BJ (cell line): Measurements from ENCODE around the gene ZBTB5. TPM values are rescaled to one million over a fixed set of nuclear protein-coding genes. Genes with fewer than 3 reads are reported as not detected.

Experiments used
- CTCF ChIA-PET: fragments of 350-600 bp; formaldehyde crosslinking; extraction: SDS; loops from one replicate; lab custom pipeline; 2021; ENCODE audit warnings: antibody characterized with exemption, inconsistent platforms; lab: Yijun Ruan, JAX
- POLR2A ChIA-PET: fragments of 300-600 bp; sonication (Branson Sonifier 250); formaldehyde crosslinking; extraction: SDS; loops from one replicate; lab custom pipeline; 2021; ENCODE audit warnings: antibody characterized with exemption; lab: Charles Lee
- DNase-seq: peaks from one replicate; pipeline ENCODE4 v3.0.0-alpha.2; 2011; ENCODE audit warnings: low read depth
- H3K27me3 ChIP-seq: 2 replicates; pipeline ENCODE4 v1.6.0; 2011; ENCODE audit warnings: low read length; ENCODE audit not compliant: control insufficient read depth, insufficient read depth
- H3K36me3 ChIP-seq: 2 replicates; pipeline ENCODE4 v1.5.1; 2011; ENCODE audit warnings: low read length; ENCODE audit not compliant: control insufficient read depth, insufficient read depth
- H3K4me3 ChIP-seq: 2 replicates; pipeline ENCODE4 v1.5.1; 2011; ENCODE audit warnings: low read depth, mild to moderate bottlenecking, control low read depth, low read length
- CTCF ChIP-seq: IDR thresholded peaks from 2 replicates; pipeline ENCODE4 v1.5.1; 2011; ENCODE audit warnings: low read depth, mild to moderate bottlenecking, control low read depth, inconsistent platforms, low read length, moderate library complexity; ENCODE audit not compliant: insufficient read depth
- polyA plus RNA-seq: library from polyadenylated mRNA; depleted of rRNA; stranded (reverse); fragments of >200 nt; gene quantifications from 2 replicates; pipeline ENCODE4 v1.2.3, GENCODE V29; 2011

ZBTB5 gene
- polyA plus RNA-seq, 1 experiment = 12.6 TPM

GRCh38 chr9:37496020-37496419 is 30.8 kb upstream of the ZBTB5 start:
- TF ChIP-seq CTCF = no peak
- H3K27me3 ChIP-seq = no peaks in the 10 kb centered on the region
- ChIA-PET CTCF (no interaction called here), POLR2A (interaction anchor here (0.6 kb wide), 1 partner anchor 306 kb away, joined by 3 read pairs; no protein-coding TSS in a partner anchor)
- H3K4me3 ChIP-seq = no peak overlapping the region
- peaks cover 20% of the 10 kb centered on the region for H3K36me3 ChIP-seq
- no peak for DNase-seq

- Histone ChIP-seq H3K36me3 (peaks cover 18% of the 10 kb centered on the region), H3K27me3 (no peaks in the 10 kb centered on the region), H3K4me3 (no peak overlapping the region)
- TF ChIP-seq CTCF = no peak
- ChIA-PET POLR2A (interaction anchor here (0.6 kb wide), 1 partner anchor 306 kb away, joined by 3 read pairs; no protein-coding TSS in a partner anchor), CTCF (no interaction called here)
- no peak for DNase-seq
Measured at GRCh38 chr9:37495571-37495970, 30.3 kb upstream of the ZBTB5 start.

GRCh38 chr9:37491939-37492338 is 26.7 kb upstream of the ZBTB5 start:
- Histone ChIP-seq H3K36me3 (peaks cover 15% of the 10 kb centered on the region), H3K4me3 (no peak overlapping the region), H3K27me3 (no peaks in the 10 kb centered on the region)
- no peak for TF ChIP-seq CTCF
- ChIA-PET CTCF (no interaction called here), POLR2A (no interaction called here)
- no peak for DNase-seq

GRCh38 chr9:37486616-37487548 is 21.6 kb upstream of the ZBTB5 start:
- Histone ChIP-seq H3K36me3 (peaks cover 1% of the 10 kb centered on the region), H3K27me3 (no peaks in the 10 kb centered on the region), H3K4me3 (peak overlapping the region; percentile 62)
- no peak for TF ChIP-seq CTCF
- peak; percentile 88 for DNase-seq
- POLR2A ChIA-PET = interaction anchor here (0.6 to 1.9 kb wide), 3 partner anchors 69 to 580 kb away, joined by 3 to 7 read pairs (median 5); partner anchors contain the start of gene FBXO10
- CTCF ChIA-PET = interaction anchor here (1.0 to 1.7 kb wide), 4 partner anchors 11 to 90 kb away, joined by 3 to 6 read pairs (median 3); partner anchors contain the start of gene FBXO10

GRCh38 chr9:37486256-37486615 is 21.0 kb upstream of the ZBTB5 start:
- Histone ChIP-seq H3K27me3 (no peaks in the 10 kb centered on the region), H3K36me3 (peaks cover 1% of the 10 kb centered on the region; the same call in 1 of the 2 replicates), H3K4me3 (peak overlapping the region; percentile 62)
- POLR2A ChIA-PET = interaction anchor here (1.9 kb wide), 1 partner anchor 89 kb away, joined by 5 read pairs; the partner anchor contains the start of gene FBXO10
- no peak for DNase-seq
- TF ChIP-seq CTCF = no peak
- CTCF ChIA-PET = interaction anchor here (0.8 to 1.7 kb wide), 4 partner anchors 12 to 108 kb away, joined by 3 to 6 read pairs (median 3); partner anchors contain the start of gene FBXO10
